ENCODE data around the gene ADAMTS10. TPM values are rescaled to one million over a fixed set of nuclear protein-coding genes. Genes with fewer than 3 reads are reported as not detected.
"Not testable (repeated sequence)": the region's sequence is repeated elsewhere in the genome, so short reads cannot be mapped to it uniquely, and the experiment has no call there.

The ADAMTS10 gene
- total and polyA plus RNA-seq, 10 donors: 7.8 to 33.8 (median 18.0) TPM

DNA sequence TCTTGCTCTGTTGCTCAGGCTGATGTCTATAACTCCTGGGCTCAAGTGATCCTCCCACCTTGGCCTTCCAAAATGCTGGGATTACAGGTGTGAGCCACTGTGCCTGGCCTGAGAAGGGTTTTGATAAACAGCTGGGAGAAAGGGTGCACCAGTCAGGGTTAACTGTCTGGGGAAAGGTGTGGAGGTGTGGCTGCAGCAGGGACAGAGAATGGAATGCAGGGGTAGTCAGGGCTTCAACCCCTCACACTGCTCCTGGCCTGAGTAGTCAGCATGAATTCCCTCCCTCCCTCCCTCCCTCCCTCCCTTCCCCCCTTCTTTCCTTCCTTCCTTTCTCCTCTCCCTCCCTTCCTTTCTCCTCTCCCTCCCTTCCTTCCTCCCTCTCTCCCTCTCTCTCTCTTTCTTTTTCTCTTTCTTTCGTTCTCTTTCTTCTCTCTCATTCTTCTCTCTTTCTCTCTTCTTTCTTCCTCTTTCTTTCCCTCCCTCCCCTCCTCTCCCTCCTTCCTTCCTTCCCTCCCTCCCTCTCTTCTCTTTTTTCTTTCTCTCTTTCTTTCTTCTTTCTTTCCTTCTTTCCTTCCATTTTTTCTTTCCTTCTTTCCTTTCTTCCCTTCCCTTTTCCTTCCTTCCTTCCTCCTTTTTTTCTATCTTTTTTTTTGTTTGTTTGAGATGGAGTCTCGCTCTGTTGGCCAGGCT, 49.3 kb downstream of the ADAMTS10 start:
- DNase-seq: no peak
- peaks cover 0 to 86% (median 35%) of the 10 kb centered on the region in 6 donors for H3K4me1 ChIP-seq
- TF ChIP-seq POLR2AphosphoS5 (IDR thresholded peaks at IDR 0.05) (no peak), POLR2A (IDR thresholded peaks at IDR 0.05) (no peak)
- TF ChIP-seq, protein P1, sequence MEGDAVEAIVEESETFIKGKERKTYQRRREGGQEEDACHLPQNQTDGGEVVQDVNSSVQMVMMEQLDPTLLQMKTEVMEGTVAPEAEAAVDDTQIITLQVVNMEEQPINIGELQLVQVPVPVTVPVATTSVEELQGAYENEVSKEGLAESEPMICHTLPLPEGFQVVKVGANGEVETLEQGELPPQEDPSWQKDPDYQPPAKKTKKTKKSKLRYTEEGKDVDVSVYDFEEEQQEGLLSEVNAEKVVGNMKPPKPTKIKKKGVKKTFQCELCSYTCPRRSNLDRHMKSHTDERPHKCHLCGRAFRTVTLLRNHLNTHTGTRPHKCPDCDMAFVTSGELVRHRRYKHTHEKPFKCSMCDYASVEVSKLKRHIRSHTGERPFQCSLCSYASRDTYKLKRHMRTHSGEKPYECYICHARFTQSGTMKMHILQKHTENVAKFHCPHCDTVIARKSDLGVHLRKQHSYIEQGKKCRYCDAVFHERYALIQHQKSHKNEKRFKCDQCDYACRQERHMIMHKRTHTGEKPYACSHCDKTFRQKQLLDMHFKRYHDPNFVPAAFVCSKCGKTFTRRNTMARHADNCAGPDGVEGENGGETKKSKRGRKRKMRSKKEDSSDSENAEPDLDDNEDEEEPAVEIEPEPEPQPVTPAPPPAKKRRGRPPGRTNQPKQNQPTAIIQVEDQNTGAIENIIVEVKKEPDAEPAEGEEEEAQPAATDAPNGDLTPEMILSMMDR (IDR thresholded peaks at IDR 0.05 in 8 of 11, conservative IDR thresholded peaks at IDR 0.05 in 3 of 11): no peak
- no peaks in the 10 kb centered on the region for H3K9me3 ChIP-seq
- 57 to 83% (median 59%) methylated on average over 2 of the region's 2 CpGs for WGBS, 5 donors
- intact Hi-C loops (cut with DNase I; ENCODE audit: low total_unique reads): no loop called here
- no peaks in the 10 kb centered on the region for H3K27me3 ChIP-seq (replicated peaks in 1 of 7)
- no peak overlapping the region for H3K4me3 ChIP-seq
- H3K27ac ChIP-seq: peak overlapping the region in 2 of 8 donors; percentile 58 to 97
- peaks cover 0 to 55% (median 0%) of the 10 kb centered on the region in 6 donors for H3K36me3 ChIP-seq

DNA sequence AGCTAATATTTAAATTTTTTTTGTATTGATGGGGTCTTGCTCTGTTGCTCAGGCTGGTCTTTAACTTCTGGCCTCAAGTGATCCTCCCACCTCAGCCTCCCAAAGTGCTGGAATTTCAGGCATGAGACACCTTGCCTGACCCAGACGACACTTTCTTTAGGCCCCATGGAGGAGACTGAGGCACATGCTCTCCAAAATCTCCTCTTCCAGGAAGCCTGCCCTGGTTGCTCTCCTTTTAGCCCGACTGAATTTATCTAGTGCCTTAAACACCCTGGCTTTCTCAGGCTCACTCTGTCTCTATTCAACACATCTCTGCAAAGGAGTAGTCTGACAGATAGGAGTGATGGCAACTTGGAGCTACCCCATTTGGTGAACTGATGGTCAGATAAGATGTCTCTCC, 52.2 kb downstream of the ADAMTS10 start:
- Histone ChIP-seq H3K4me1 (peaks cover 0 to 57% (median 12%) of the 10 kb centered on the region in 6 donors), H3K4me3 (no peak overlapping the region), H3K9me3 (no peaks in the 10 kb centered on the region), H3K27ac (peak overlapping the region in 3 of 8 donors; percentile 24 to 46 (median 46)), H3K36me3 (peaks cover 0 to 80% (median 17%) of the 10 kb centered on the region in 6 donors), H3K27me3 (replicated peaks in 1 of 7) (no peaks in the 10 kb centered on the region)
- intact Hi-C loops (cut with DNase I; ENCODE audit: low total_unique reads): no loop called here
- WGBS, 5 donors: 64 to 89% (median 77%) methylated on average over 2 of the region's 2 CpGs
- TF ChIP-seq POLR2A (IDR thresholded peaks at IDR 0.05) (no peak), POLR2AphosphoS5 (IDR thresholded peaks at IDR 0.05) (no peak)
- TF ChIP-seq, protein P1 (IDR thresholded peaks at IDR 0.05 in 8 of 11, conservative IDR thresholded peaks at IDR 0.05 in 3 of 11): no peak
- DNase-seq: no peak

DNA sequence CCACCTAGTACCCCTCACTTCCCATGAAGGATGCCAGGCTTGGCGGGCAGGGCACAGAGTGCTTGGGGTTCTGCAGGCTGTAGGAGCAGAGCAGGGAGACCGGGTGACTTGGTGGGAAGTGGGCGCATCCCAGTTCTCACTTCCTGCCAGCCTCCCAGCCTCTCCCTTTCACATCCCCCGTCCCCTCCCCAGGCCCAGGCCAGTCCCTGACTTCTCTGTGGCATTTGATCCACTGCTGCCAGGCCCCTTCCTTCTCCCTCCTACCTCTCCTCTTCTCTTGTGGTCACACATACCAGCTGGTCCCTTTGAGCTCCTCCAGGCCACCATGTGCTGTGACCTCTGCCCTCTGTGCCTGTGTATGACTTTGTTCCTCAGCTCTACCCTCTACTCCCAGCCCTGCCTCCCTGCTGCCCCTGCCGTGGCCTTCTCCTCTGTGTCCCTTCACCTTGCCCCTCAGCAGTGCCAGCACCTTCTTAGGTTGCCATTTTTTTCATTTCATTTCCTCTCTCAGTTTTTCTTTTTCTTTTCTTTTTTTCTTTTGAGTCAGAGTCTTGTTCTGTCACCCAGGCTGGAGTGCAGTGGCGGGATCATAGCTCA, 52.8 kb downstream of the ADAMTS10 start:
- Histone ChIP-seq H3K27me3 (replicated peaks in 1 of 7) (no peaks in the 10 kb centered on the region), H3K9me3 (no peaks in the 10 kb centered on the region), H3K4me3 (no peak overlapping the region), H3K27ac (peak overlapping the region in 3 of 8 donors; percentile 24 to 46 (median 46)), H3K36me3 (peaks cover 0 to 80% (median 23%) of the 10 kb centered on the region in 6 donors), H3K4me1 (peaks cover 0 to 52% (median 11%) of the 10 kb centered on the region in 6 donors)
- WGBS, 5 donors: 60 to 80% (median 71%) methylated on average over 6 of the region's 6 CpGs
- no peak for DNase-seq
- intact Hi-C loops (cut with DNase I; ENCODE audit: low total_unique reads): no loop called here
- TF ChIP-seq, protein P1 (IDR thresholded peaks at IDR 0.05 in 8 of 11, conservative IDR thresholded peaks at IDR 0.05 in 3 of 11): no peak
- TF ChIP-seq POLR2A (IDR thresholded peaks at IDR 0.05): no peak
- peak; percentile 7 to 31 (median 22) for TF ChIP-seq POLR2AphosphoS5 (IDR thresholded peaks at IDR 0.05)

DNA sequence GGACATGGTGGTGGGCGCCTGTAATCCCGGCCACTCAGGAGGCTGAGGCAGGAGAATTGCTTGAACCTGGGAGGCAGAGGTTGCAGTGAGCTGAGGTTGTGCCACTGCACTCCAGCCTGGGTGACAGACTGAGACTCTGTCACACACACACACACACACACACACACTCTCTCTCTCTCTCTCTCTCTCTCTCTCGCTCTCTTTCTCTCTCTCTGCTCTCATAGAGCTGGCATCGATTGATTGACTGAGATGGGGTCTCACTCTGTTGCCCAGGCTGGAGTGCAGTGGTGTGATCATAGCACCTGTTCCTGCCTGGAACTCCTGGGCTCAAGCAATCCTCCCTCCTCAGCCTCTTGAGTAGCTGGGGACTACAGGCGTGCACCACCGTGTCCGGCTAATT, 56.8 kb downstream of the ADAMTS10 start:
- Histone ChIP-seq H3K4me1 (peaks cover 0 to 17% (median 2%) of the 10 kb centered on the region in 6 donors), H3K36me3 (peaks cover 0 to 100% (median 51%) of the 10 kb centered on the region in 6 donors)
- DNase-seq; H3K4me3 ChIP-seq; intact Hi-C loops (cut with DNase I; ENCODE audit: low total_unique reads); H3K9me3 ChIP-seq; H3K27me3 ChIP-seq (replicated peaks in 1 of 7); H3K27ac ChIP-seq: not testable (repeated sequence)
- TF ChIP-seq POLR2AphosphoS5 (IDR thresholded peaks at IDR 0.05): peak in 1 of 3 donors; percentile 6
- 87 to 96% (median 95%) methylated on average over 7 of the region's 7 CpGs for WGBS, 5 donors

Measured in spleen (tissue), 11 donors.